ENCODE data around the gene STAT2. TPM values are rescaled to one million over a fixed set of nuclear protein-coding genes. Genes with fewer than 3 reads are reported as not detected.
"Not testable (repeated sequence)": the region's sequence is repeated elsewhere in the genome, so short reads cannot be mapped to it uniquely, and the experiment has no call there.

The STAT2 gene
- polyA plus RNA-seq, 1 donor (not counting 4 experiments of a cell fraction or from before 2014, with no cell fraction given), result 95.8 TPM

DNA sequence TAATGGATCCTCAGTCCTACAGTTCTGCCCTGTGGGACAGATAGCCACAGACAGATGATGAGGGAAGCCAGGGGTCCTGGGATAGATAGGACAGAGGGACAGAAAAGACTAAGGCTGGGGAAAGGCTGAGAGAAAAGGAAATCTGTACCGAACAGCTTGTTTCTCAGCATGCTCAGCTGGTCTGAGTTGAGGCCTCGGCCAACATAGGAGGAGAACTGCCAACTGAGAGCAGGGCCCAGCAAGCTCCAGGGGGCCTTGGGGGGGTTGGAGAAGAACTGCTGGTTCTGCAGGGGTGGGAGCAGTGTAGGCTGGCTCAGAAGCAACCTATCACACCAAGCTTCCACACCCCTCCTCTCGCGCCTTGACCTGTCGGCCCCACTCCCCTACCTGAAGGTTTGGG, 11.1 kb downstream of the STAT2 start:
- Histone ChIP-seq H3K4me2 (ENCODE audit: control insufficient read depth, extremely low read depth, insufficient read depth, low read depth, low read length) (no peak overlapping the region), H3K27me3 (ENCODE audit: control insufficient read depth, extremely low read depth, insufficient read depth, low read length) (no peaks in the 10 kb centered on the region), H3K4me3 (ENCODE audit: control insufficient read depth in 2 of 3, extremely low read depth in 1 of 3, insufficient read depth in 2 of 3, low read depth in 1 of 3, low read length in 3 of 3) (no peak overlapping the region), H3K27ac (ENCODE audit: control insufficient read depth, insufficient read depth, low read length) (no peak overlapping the region), H3K9ac (ENCODE audit: control insufficient read depth, extremely low read depth, insufficient read depth, low read length) (no peak overlapping the region), H4K20me1 (ENCODE audit: control insufficient read depth, extremely low read depth, insufficient read depth, low read length) (no peaks in the 10 kb centered on the region), H3K36me3 (ENCODE audit: control insufficient read depth in 2 of 2, extremely low read depth in 1 of 2, insufficient read depth in 2 of 2, low read length in 2 of 2) (peaks cover 49 to 56% of the 10 kb centered on the region in 2 experiments), H2AFZ (ENCODE audit: control insufficient read depth, low read length) (no peak overlapping the region), H3K79me2 (ENCODE audit: control insufficient read depth, insufficient read depth, low read length) (no peaks in the 10 kb centered on the region), H3K9me3 (ENCODE audit: control insufficient read depth, low read depth, low read length) (no peaks in the 10 kb centered on the region), H3K4me1 (ENCODE audit: control insufficient read depth, extremely low read depth, insufficient read depth, low read length) (peaks cover 6% of the 10 kb centered on the region), H3K9me1 (ENCODE audit: control insufficient read depth, extremely low read depth, insufficient read depth, low read length) (no peaks in the 10 kb centered on the region)
- TF ChIP-seq EZH2 (IDR thresholded peaks at IDR 0.05; ENCODE audit: low read length), result no peak
- TF ChIP-seq CTCF (optimal IDR thresholded peaks at IDR 0.05 in 1 of 3, IDR thresholded peaks at IDR 0.05 in 1 of 3, conservative IDR thresholded peaks at IDR 0.05 in 1 of 3; ENCODE audit: extremely low read depth in 1 of 3, insufficient read depth in 2 of 3, low read length in 3 of 3), result no peak
- dilution Hi-C loops (cut with MboI; ENCODE audit: extremely low pct_ligation_motif_present, low sequenced_read_pairs), result no loop called here
- no peak for DNase-seq (ENCODE audit: low read depth, low spot score)
- FAIRE-seq, result no peak

- H3K4me2 ChIP-seq (ENCODE audit: control insufficient read depth, extremely low read depth, insufficient read depth, low read depth, low read length); H3K9me3 ChIP-seq (ENCODE audit: control insufficient read depth, low read depth, low read length); H3K79me2 ChIP-seq (ENCODE audit: control insufficient read depth, insufficient read depth, low read length); dilution Hi-C loops (cut with MboI; ENCODE audit: extremely low pct_ligation_motif_present, low sequenced_read_pairs); H3K4me3 ChIP-seq (ENCODE audit: control insufficient read depth in 2 of 3, extremely low read depth in 1 of 3, insufficient read depth in 2 of 3, low read depth in 1 of 3, low read length in 3 of 3); DNase-seq (ENCODE audit: low read depth, low spot score); FAIRE-seq; H3K4me1 ChIP-seq (ENCODE audit: control insufficient read depth, extremely low read depth, insufficient read depth, low read length); H3K27ac ChIP-seq (ENCODE audit: control insufficient read depth, insufficient read depth, low read length); H3K9me1 ChIP-seq (ENCODE audit: control insufficient read depth, extremely low read depth, insufficient read depth, low read length); H2AFZ ChIP-seq (ENCODE audit: control insufficient read depth, low read length); H3K9ac ChIP-seq (ENCODE audit: control insufficient read depth, extremely low read depth, insufficient read depth, low read length); H4K20me1 ChIP-seq (ENCODE audit: control insufficient read depth, extremely low read depth, insufficient read depth, low read length); H3K27me3 ChIP-seq (ENCODE audit: control insufficient read depth, extremely low read depth, insufficient read depth, low read length): not testable (repeated sequence)
- H3K36me3 ChIP-seq (ENCODE audit: control insufficient read depth in 2 of 2, extremely low read depth in 1 of 2, insufficient read depth in 2 of 2, low read length in 2 of 2), result peaks cover 56 to 58% of the 10 kb centered on the region in 2 experiments
Observed at GRCh38 chr12:56347255-56347654, 12.7 kb downstream of the STAT2 start.

GRCh38 chr12:56346675-56347074, 13.2 kb downstream of the STAT2 start:
- DNase-seq (ENCODE audit: low read depth, low spot score) (no peak), FAIRE-seq (no peak)
- peaks cover 6% of the 10 kb centered on the region for H3K4me1 ChIP-seq (ENCODE audit: control insufficient read depth, extremely low read depth, insufficient read depth, low read length)
- no peaks in the 10 kb centered on the region for H3K27me3 ChIP-seq (ENCODE audit: control insufficient read depth, extremely low read depth, insufficient read depth, low read length)
- no peaks in the 10 kb centered on the region for H3K9me1 ChIP-seq (ENCODE audit: control insufficient read depth, extremely low read depth, insufficient read depth, low read length)
- TF ChIP-seq CTCF (optimal IDR thresholded peaks at IDR 0.05 in 1 of 3, IDR thresholded peaks at IDR 0.05 in 1 of 3, conservative IDR thresholded peaks at IDR 0.05 in 1 of 3; ENCODE audit: extremely low read depth in 1 of 3, insufficient read depth in 2 of 3, low read length in 3 of 3), result peak in 2 of 3 experiments; percentile 8 to 30
- no peak for TF ChIP-seq EZH2 (IDR thresholded peaks at IDR 0.05; ENCODE audit: low read length)
- no peak overlapping the region for H2AFZ ChIP-seq (ENCODE audit: control insufficient read depth, low read length)
- no peaks in the 10 kb centered on the region for H3K9me3 ChIP-seq (ENCODE audit: control insufficient read depth, low read depth, low read length)
- H4K20me1 ChIP-seq (ENCODE audit: control insufficient read depth, extremely low read depth, insufficient read depth, low read length), result no peaks in the 10 kb centered on the region
- H3K9ac ChIP-seq (ENCODE audit: control insufficient read depth, extremely low read depth, insufficient read depth, low read length), result no peak overlapping the region
- H3K79me2 ChIP-seq (ENCODE audit: control insufficient read depth, insufficient read depth, low read length), result no peaks in the 10 kb centered on the region
- H3K4me2 ChIP-seq (ENCODE audit: control insufficient read depth, extremely low read depth, insufficient read depth, low read depth, low read length), result no peak overlapping the region
- no peak overlapping the region for H3K27ac ChIP-seq (ENCODE audit: control insufficient read depth, insufficient read depth, low read length)
- no peak overlapping the region for H3K4me3 ChIP-seq (ENCODE audit: control insufficient read depth in 2 of 3, extremely low read depth in 1 of 3, insufficient read depth in 2 of 3, low read depth in 1 of 3, low read length in 3 of 3)
- dilution Hi-C loops (cut with MboI; ENCODE audit: extremely low pct_ligation_motif_present, low sequenced_read_pairs), result no loop called here
- peaks cover 55 to 57% of the 10 kb centered on the region in 2 experiments for H3K36me3 ChIP-seq (ENCODE audit: control insufficient read depth in 2 of 2, extremely low read depth in 1 of 2, insufficient read depth in 2 of 2, low read length in 2 of 2)

DNA sequence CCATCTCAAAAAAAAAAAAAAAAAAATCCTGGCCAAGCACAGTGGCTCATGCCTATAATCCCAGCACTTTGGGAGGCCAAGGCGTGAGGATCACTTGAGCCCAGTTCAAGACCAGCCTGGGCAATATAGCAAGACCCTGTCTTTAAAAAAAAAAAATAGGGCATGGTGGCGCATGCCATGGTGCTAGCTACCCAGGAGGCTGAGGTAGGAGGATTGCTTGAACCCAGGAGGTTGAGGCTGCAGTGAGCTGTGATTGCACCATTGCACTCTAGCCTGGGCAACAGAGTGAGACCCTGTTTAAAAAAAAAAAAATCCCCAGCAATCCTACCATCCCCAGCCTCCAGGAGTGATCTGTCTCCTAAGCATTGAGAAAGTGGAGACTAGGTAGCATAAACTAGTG, 17.6 kb downstream of the STAT2 start:
- Histone ChIP-seq H3K36me3 (ENCODE audit: control insufficient read depth in 2 of 2, extremely low read depth in 1 of 2, insufficient read depth in 2 of 2, low read length in 2 of 2) (peaks cover 26 to 31% of the 10 kb centered on the region in 2 experiments), H3K4me1 (ENCODE audit: control insufficient read depth, extremely low read depth, insufficient read depth, low read length) (peaks cover 22% of the 10 kb centered on the region)
- H3K9me1 ChIP-seq (ENCODE audit: control insufficient read depth, extremely low read depth, insufficient read depth, low read length); dilution Hi-C loops (cut with MboI; ENCODE audit: extremely low pct_ligation_motif_present, low sequenced_read_pairs); H3K27me3 ChIP-seq (ENCODE audit: control insufficient read depth, extremely low read depth, insufficient read depth, low read length); H3K27ac ChIP-seq (ENCODE audit: control insufficient read depth, insufficient read depth, low read length); H3K9ac ChIP-seq (ENCODE audit: control insufficient read depth, extremely low read depth, insufficient read depth, low read length); H3K9me3 ChIP-seq (ENCODE audit: control insufficient read depth, low read depth, low read length); H2AFZ ChIP-seq (ENCODE audit: control insufficient read depth, low read length); H3K4me2 ChIP-seq (ENCODE audit: control insufficient read depth, extremely low read depth, insufficient read depth, low read depth, low read length); H3K4me3 ChIP-seq (ENCODE audit: control insufficient read depth in 2 of 3, extremely low read depth in 1 of 3, insufficient read depth in 2 of 3, low read depth in 1 of 3, low read length in 3 of 3); H3K79me2 ChIP-seq (ENCODE audit: control insufficient read depth, insufficient read depth, low read length); DNase-seq (ENCODE audit: low read depth, low spot score); H4K20me1 ChIP-seq (ENCODE audit: control insufficient read depth, extremely low read depth, insufficient read depth, low read length); FAIRE-seq: not testable (repeated sequence)

Measured in keratinocyte (primary cell).